GM18861 (cell line): ENCODE measurements around the gene MAN1B1.

ENCODE experiments used
- ATAC-seq: cut with Tn5 transposase; IDR thresholded peaks from one replicate; pipeline ENCODE4 v1.9.1; 2021; ENCODE audit not compliant: unreplicated experiment

The MAN1B1 gene

DNA sequence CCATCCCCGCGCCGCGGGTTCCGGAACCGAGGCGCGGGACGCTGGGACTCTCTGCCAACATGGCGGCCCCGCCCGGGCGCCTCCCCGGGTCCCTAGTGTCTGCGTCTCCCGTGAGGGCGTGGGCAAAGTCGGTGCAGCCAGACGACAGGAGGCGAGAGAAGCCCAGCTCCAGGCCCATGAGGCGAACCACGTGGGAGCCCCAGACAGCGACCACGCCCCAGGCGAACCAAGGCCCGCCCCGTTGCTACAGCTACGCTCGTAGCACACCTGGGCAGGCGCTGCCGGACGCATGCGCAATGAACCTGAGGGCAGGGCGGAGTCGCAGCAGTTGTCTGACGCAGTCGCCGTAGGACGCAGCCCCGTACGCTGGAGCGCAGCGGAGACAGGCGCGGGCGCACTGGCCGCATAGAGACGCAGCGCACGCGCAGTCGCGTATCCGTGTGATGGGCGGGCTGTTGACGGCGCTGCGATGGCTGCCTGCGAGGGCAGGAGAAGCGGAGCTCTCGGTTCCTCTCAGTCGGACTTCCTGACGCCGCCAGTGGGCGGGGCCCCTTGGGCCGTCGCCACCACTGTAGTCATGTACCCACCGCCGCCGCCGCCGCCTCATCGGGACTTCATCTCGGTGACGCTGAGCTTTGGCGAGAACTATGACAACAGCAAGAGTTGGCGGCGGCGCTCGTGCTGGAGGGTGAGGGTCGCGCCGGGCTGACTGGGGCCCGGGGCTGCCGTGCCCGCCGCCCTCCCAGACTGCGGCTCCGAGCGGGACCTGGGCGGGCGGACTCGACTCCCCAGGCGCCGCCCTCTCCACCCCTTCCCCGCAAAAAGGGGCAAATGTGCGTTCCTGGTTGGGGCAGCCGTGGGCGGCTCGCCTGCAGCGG, at the start of gene MAN1B1:
Gene MAN1B1, plus strand, starts transcription at position 455 of the 878 bp plus-strand sequence. Its CDS starts 15 bp downstream, at position 470.
- ATAC-seq = peak; percentile 82

DNA sequence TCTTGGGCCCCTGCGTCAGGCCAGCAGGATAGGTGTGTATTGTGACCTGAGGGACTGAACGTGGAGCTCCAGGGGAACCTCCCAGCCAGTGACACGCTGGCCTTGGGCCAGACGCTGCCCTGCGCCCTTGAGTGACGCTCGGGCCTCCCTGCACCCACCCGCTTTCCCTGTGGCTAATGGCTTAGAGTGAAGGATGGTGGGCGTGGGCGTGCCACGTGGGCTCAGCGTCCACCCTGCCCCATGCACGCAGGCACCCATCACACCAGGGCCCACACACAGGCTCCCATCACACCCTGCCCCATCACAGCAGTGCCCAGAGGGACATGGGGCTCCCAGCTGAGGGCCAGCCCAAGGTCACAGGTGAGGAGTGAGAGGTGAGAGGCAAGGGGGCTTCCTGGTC, 49.8 kb upstream of the MAN1B1 start:
- ATAC-seq = no peak

GRCh38 chr9:137037483-137037882, 49.3 kb upstream of the MAN1B1 start:
- ATAC-seq = no peak

DNA sequence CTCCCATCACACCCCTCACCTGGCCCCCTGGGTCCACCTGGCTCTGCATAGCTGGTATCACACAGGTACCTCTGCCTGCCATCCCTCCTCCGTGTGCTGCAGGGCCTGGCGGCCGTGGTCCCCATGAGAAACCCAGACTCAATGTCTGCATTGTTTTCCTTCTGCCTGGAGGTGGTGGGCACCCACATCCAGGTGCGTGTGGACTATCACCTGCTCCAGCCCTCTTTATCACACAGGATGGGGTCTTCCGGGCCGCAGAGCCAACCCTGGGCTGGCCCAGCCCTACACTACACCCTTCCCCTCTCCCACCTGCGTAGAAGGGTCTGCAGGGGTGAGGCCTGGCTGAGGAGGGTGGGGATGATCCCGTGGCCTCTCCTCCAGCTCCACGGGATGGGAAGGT, 47.9 kb upstream of the MAN1B1 start:
- ATAC-seq = no peak

DNA sequence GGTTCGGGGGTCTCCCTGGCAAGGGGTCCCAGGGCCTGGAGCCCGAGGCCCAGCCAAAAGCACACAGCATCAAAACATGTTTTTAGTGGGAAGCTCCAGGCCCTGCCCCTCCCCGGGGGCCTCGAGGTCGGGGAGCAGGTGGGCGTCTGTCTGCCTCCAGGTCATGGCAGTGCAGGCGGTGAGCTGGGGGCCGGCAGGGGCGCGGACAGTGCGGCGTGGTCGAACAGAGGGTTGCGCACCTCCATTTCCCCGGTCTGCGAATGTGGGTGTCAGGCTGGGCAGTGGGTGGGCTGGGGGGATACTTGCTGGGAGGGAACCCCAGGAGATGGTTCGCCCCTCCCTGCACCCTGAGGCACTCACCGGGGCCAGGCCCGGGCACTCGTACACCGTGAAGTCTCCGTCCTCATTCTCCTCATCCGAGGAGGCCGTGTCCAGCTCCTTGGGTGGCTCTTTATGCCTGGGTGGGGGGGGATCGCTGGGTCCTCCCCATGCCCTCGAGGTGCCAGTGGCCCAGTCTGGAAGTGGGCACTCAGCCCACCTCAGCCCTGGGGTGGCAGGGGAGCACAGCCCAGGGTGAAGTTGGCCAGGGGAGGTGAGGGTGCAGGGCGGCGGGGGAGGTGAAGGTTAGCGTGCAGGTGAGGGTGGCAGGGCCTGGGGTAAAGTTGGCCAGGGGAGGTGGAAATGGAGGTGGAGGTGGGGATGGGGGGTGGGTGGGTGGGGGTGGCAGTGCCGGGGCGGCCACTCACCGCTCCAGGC, 47.0 kb upstream of the MAN1B1 start:
- no peak for ATAC-seq

- no peak for ATAC-seq
Observed at GRCh38 chr9:137040568-137040967, 46.2 kb upstream of the MAN1B1 start.

GRCh38 chr9:137041124-137041523, 45.7 kb upstream of the MAN1B1 start:
- no peak for ATAC-seq

- ATAC-seq = no peak
Observed at GRCh38 chr9:137042751-137043727, 43.7 kb upstream of the MAN1B1 start.

DNA sequence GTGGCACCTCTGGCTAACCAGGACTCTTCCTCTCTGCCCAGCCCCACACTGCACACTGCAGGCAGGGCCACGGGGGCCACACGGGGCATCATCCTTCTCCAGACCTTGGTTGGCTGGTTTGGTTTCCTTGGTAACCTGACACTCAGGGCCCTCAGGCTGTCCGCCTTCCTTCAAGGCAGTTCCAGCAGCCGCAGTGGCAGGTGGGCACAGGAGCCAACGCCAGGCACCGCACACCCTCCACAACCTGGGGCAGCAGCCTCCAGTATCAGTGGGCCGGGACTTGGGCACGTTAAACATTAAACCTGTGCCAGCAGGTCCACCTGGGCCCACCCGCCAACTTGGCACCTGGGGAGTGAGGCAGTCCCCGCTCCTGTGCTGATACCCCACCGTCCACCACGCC, 42.7 kb upstream of the MAN1B1 start:
- ATAC-seq = no peak

DNA sequence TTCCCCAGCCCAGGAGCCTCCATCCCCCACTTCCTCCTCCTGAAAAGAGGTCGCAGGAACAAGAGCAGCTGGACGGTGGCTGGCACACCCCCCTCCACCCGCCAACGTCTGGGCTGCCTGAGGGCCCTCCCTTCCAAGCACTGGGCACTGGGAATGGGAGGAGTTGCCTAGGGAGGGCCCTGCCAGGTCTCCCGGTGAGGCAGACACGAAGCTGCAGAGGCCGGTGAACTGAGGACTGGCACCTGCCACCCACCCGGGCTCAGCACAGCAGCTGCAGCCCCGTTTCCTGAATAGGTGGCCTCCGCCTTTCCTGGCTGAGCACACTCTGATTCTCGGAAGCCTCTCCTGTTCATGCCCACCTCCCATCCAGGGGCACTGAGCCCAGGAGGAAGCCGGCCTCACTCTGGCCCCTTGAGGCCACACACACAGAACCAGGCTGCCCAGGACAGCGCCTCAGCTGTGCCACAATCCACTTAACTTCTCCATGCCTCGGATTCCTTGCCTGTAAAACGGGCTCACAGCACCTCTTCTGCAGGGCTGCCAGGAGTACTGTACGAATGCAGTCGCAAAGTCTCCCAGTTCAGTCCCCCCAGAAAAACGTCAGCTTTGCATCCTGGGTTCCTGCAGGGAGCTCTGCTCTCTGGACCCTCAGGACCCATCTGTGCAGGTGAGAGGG, 42.1 kb upstream of the MAN1B1 start:
- no peak for ATAC-seq

- no peak for ATAC-seq
Observed at GRCh38 chr9:137045294-137046087, 41.3 kb upstream of the MAN1B1 start.

GRCh38 chr9:137046088-137046787, 40.5 kb upstream of the MAN1B1 start, which contains the start of gene NPDC1:
Gene NPDC1 (minus strand): TSS chr9:137046177. CDS start chr9:137045989, 188 bp downstream.
- no peak for ATAC-seq

DNA sequence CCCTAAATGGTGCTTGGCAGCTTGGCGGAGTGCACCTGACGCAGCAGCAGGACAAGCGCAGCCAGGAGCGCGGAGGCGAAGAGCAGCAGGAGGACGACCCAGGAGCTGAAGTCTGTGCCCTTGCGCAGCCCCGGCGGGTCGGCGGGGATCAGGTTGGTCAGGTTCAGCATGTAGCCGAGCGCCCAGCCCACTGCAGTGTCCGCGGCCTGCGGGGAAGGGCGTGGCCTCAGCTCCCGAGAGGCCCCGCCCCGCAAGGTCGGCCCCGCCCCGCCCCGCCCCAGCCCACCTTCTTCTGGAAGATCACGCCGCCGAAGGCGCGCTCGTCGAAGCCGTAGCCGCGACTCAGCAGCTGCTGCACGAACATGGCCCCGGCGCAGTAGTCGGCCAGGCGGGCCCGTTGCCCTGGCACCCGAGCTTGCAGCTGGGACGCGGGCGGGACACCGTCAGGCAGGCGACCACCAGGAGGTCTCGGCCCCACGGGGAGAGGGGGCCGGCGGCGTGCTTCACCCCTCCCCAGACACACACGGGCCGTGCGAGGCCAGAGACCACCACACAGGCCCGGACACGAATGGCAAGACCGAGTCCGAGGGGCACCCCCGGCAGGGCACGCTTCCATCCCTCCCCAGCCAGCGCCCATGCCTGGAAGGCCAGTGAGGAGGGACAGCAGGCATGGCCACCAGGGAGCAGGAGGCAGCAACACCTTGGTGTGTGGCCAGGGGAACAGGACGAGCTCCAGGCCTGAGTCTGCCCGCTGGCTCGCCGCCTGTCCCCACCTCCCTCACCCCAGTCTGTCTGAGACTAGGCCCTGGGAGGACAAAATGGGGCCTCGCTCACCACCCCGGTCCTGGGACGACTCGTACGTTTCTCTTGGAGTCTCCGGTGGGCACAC, 37.9 kb upstream of the MAN1B1 start:
- no peak for ATAC-seq

DNA sequence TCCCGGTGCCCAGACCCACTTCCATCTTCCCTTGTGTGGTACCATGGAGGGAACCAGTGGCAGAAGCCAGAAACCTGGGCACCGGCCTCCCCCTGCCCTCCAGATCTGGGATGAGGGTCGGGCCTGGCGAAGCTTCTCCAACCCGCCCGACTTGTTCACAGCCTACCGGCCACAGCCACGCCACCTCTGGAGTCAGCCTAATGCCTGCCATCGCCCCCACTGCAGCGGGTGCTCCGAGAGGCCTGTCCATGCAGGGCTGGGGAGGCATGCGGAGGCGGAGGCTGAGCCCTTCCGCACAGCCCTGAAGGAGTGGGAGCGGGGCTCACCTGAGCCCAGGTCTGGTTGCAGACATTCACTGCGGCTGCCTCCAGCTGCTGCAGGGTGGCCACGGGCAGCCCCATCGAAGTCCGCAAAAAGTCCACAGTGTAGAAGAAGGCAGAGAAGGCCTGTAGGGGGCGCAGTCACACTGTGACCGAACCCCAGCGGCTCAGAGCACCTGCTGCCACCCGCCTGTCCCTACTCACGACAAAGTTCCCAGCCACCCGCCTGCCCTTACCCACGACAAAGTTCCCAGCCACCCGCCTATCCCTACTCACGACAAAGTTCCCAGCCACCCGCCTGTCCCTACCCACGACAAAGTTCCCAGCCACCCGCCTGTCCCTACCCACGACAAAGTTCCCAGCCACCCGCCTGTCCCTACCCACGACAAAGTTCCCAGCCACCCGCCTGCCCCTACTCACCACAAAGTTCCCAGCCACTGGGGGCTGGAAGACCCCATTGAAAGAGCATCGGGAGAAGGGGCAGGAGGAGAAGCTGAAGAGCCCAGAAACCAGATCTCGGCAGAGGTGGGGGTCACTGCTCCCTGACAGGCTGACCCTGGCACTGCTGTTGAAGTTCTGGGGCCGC, 37.0 kb upstream of the MAN1B1 start:
- no peak for ATAC-seq

GRCh38 chr9:137050570-137050969, 36.2 kb upstream of the MAN1B1 start:
- ATAC-seq = no peak

- no peak for ATAC-seq
Observed at GRCh38 chr9:137051145-137051724, 35.5 kb upstream of the MAN1B1 start.
